Activated CD8-positive, alpha-beta memory T cell treated with anti-CD3 and anti-CD28 coated beads, Interleukin-2, amount 50 U/mL, for 24 hours (primary cell): ENCODE results near the gene DGUOK.

Experiments
- DNase-seq: peaks from one replicate; pipeline ENCODE4 v3.0.0-alpha.2; 2020; ENCODE audit errors: extremely low read depth

The DGUOK gene

GRCh38 chr2:73979686-73980085, 53.0 kb downstream of the DGUOK start:
- DNase-seq: no peak

- no peak for DNase-seq
Measured at GRCh38 chr2:73980566-73980965, 53.9 kb downstream of the DGUOK start.

GRCh38 chr2:73981081-73982001, 54.7 kb downstream of the DGUOK start:
- no peak for DNase-seq

- DNase-seq: no peak
Measured at GRCh38 chr2:73982140-73982617, 55.5 kb downstream of the DGUOK start.

- no peak for DNase-seq
Measured at GRCh38 chr2:73983322-73984202, 56.9 kb downstream of the DGUOK start.

GRCh38 chr2:73984203-73984921, 57.7 kb downstream of the DGUOK start, which contains the start of gene TET3:
TSS of gene TET3 (plus strand) at chr2:73984910. CDS start at chr2:73986404, 1,494 bp downstream.
- DNase-seq: no peak

- DNase-seq: no peak
Measured at GRCh38 chr2:73984922-73985307, 58.2 kb downstream of the DGUOK start.

GRCh38 chr2:73985308-73986084, 58.8 kb downstream of the DGUOK start:
- no peak for DNase-seq

GRCh38 chr2:73986085-73986681, 59.5 kb downstream of the DGUOK start:
- DNase-seq: no peak

- DNase-seq: no peak
Measured at GRCh38 chr2:73987109-73987947, 60.6 kb downstream of the DGUOK start.

- no peak for DNase-seq
Measured at GRCh38 chr2:73987948-73988700, 61.4 kb downstream of the DGUOK start.

- no peak for DNase-seq
Measured at GRCh38 chr2:73989972-73990371, 63.3 kb downstream of the DGUOK start.

GRCh38 chr2:73990531-73990930, 63.9 kb downstream of the DGUOK start:
- no peak for DNase-seq

- no peak for DNase-seq
Measured at GRCh38 chr2:73992036-73992435, 65.4 kb downstream of the DGUOK start.

GRCh38 chr2:73993376-73993775, 66.7 kb downstream of the DGUOK start:
- no peak for DNase-seq

- DNase-seq: no peak
Measured at GRCh38 chr2:73993778-73994177, 67.1 kb downstream of the DGUOK start.

GRCh38 chr2:73994178-73994831, 67.6 kb downstream of the DGUOK start:
- DNase-seq: no peak

GRCh38 chr2:73995810-73996209, 69.1 kb downstream of the DGUOK start:
- DNase-seq: no peak
